ENCODE results near the gene CYP4F3.
"Not testable (repeated sequence)": the region's sequence is repeated elsewhere in the genome, so short reads cannot be mapped to it uniquely, and the experiment has no call there.

Gene CYP4F3

GRCh38 chr19:15641901-15642491 lies 1.3 kb downstream of the CYP4F3 start:
- DNase-seq (ENCODE audit: low read depth): no peak
- no peak overlapping the region for H3K4me3 ChIP-seq (ENCODE audit: low read depth, low read length)
- TF ChIP-seq CTCF (conservative IDR thresholded peaks at IDR 0.05; ENCODE audit: low read depth, low read length): no peak

GRCh38 chr19:15642807-15643206 lies 2.1 kb downstream of the CYP4F3 start:
- no peak for TF ChIP-seq CTCF (conservative IDR thresholded peaks at IDR 0.05; ENCODE audit: low read depth, low read length)
- DNase-seq (ENCODE audit: low read depth): no peak
- H3K4me3 ChIP-seq (ENCODE audit: low read depth, low read length): no peak overlapping the region

GRCh38 chr19:15643387-15643786 lies 2.7 kb downstream of the CYP4F3 start:
- no peak for DNase-seq (ENCODE audit: low read depth)
- no peak for TF ChIP-seq CTCF (conservative IDR thresholded peaks at IDR 0.05; ENCODE audit: low read depth, low read length)
- H3K4me3 ChIP-seq (ENCODE audit: low read depth, low read length): no peak overlapping the region

DNA sequence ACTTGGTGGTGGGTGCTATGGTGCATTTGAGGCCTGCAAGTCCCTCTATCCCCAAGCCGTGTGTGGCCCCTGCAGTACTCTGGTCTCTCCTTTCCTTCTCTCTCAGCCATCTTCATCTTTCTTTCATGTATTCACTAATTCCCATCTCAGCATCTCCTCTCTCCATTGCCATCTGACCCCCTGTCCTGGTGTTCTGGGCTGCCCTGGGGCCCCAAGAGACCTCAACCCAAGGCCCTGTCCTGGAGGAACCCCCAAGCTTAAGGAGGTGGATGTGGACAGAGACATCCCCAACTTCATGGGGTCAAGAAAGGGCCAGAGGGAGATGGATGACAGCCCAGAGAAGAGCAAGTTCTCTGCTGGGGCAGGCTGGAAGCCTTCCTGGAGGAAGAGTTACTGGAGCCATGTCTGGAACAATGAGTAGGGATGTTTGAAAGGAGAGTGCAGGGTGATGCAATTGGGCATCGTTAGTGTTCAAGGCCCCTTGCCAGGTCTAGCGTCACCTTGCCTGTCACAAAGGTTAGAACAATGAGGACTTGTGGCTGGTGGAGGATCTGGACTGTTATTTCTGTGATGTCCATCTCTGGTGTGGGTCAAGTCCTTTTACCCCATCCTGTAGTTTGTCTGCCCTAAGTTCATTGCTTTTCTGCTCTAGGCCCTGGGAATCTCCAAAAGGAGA lies 3.5 kb downstream of the CYP4F3 start:
- H3K4me3 ChIP-seq (ENCODE audit: low read depth, low read length): no peak overlapping the region
- no peak for DNase-seq (ENCODE audit: low read depth)
- TF ChIP-seq CTCF (conservative IDR thresholded peaks at IDR 0.05; ENCODE audit: low read depth, low read length): no peak

DNA sequence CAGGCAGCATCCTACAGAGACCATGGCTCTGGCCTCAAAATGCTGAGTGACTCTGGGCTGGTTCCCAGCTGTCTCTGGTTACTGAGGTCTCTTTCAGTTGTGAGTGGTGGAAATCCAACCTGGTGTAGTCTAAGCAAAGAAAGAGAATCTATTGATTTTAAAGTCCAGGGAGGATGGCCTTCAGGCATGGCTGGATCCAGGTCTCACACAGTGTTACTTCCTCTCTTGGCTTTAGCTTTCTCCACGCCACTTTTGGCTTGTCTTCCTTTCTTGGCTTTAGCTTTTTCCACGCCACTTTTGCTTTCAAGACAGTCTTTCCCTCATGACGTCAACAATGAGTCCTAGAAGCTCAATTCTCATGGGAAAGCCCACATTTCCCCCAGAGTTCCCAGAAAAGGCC lies 4.1 kb downstream of the CYP4F3 start:
- no peak overlapping the region for H3K4me3 ChIP-seq (ENCODE audit: low read depth, low read length)
- no peak for DNase-seq (ENCODE audit: low read depth)
- TF ChIP-seq CTCF (conservative IDR thresholded peaks at IDR 0.05; ENCODE audit: low read depth, low read length): no peak

- no peak for TF ChIP-seq CTCF (conservative IDR thresholded peaks at IDR 0.05; ENCODE audit: low read depth, low read length)
- no peak for DNase-seq (ENCODE audit: low read depth)
- no peak overlapping the region for H3K4me3 ChIP-seq (ENCODE audit: low read depth, low read length)
Measured at GRCh38 chr19:15649526-15649925, 8.8 kb downstream of the CYP4F3 start.

DNA sequence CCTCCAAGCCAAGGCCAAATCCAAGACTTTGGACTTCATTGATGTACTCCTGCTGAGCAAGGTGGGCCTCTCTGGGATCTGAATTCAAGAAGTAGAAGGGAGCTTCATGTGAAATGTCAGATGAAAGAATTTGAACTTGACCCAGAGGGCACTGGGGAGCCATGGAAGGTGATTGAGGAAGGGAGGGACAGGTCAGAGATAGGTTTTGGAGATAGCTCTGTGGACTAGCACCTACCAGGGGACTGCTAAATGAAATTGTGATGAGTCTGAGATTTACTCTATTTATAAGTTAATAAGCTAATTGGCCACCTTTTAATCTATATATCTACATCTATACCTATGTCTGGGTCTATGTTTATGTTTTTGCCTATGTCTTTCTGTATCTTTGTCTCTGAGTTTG lies 9.4 kb downstream of the CYP4F3 start:
- DNase-seq (ENCODE audit: low read depth); H3K4me3 ChIP-seq (ENCODE audit: low read depth, low read length): not testable (repeated sequence)
